GM12878 (cell line): Measurements from ENCODE around the gene DDX19B. TPM values are rescaled to one million over a fixed set of nuclear protein-coding genes. Genes with fewer than 3 reads are reported as not detected.

Source experiments
- ATAC-seq: fragments of 200-7000 bp; cut with Tn5 transposase; 3 replicates; pipeline ENCODE4 v1.9.1; 2020; ENCODE audit warnings: mild to moderate bottlenecking, moderate library complexity
- BruUV-seq: library from RNA; stranded (reverse); fragments of 400-500 nt; replicated peaks from 2 replicates; lab custom pipeline; 2021; lab: Mats Ljungman, UMichigan
- CTCF ChIA-PET: fragments of 300-600 bp; sonication (Branson Sonifier 250); formaldehyde crosslinking; extraction: SDS; loops from one replicate; lab custom pipeline; 2021; ENCODE audit warnings: inconsistent platforms; lab: Yijun Ruan, JAX
- POLR2A ChIA-PET: fragments of 350-600 bp; formaldehyde crosslinking; extraction: SDS; loops from one replicate; lab custom pipeline; 2021; ENCODE audit warnings: inconsistent platforms; lab: Charles Lee
- RAD21 ChIA-PET: fragments of 300-600 bp; sonication (Branson Sonifier 250); formaldehyde crosslinking; loops from one replicate; lab custom pipeline; 2023; ENCODE audit warnings: antibody characterized with exemption; ENCODE audit not compliant: unreplicated experiment; lab: Charles Lee
- SMC1A ChIA-PET: fragments of 300-600 bp; sonication (Branson Sonifier 250); formaldehyde crosslinking; loops from one replicate; lab custom pipeline; 2023; ENCODE audit not compliant: unreplicated experiment, uncharacterized antibody; lab: Charles Lee
- DNase-seq: peaks from one replicate; pipeline ENCODE4 v3.0.0-alpha.2; 2011; ENCODE audit warnings: low read depth, low spot score
- FAIRE-seq: peaks from 3 replicates; lab custom pipeline; 2011; peaks lifted over from hg19 to GRCh38; lab: Jason Lieb, UNC
- H2AFZ ChIP-seq: 2 replicates; pipeline ENCODE4 v1.6.0; 2011; ENCODE audit warnings: low read depth, low read length, control low read depth; ENCODE audit not compliant: control insufficient read depth
- H3K27ac ChIP-seq: 2 replicates; pipeline ENCODE4 v1.5.1; 2011; ENCODE audit warnings: control low read depth; ENCODE audit not compliant: control insufficient read depth, insufficient read depth
- H3K27me3 ChIP-seq, 2 experiments: replicated peaks in 1 of 2; 2 replicates each; pipeline versions ENCODE4 v1.6.0 to v1.6.1; 2011; ENCODE audit warnings: low read length in 1 of 2; ENCODE audit not compliant: control insufficient read depth in 2 of 2, insufficient read depth in 2 of 2
- H3K36me3 ChIP-seq, 2 experiments: 2 replicates each; pipeline ENCODE4 v1.5.1; 2011; ENCODE audit warnings: low read length in 1 of 2; ENCODE audit not compliant: control insufficient read depth in 2 of 2, insufficient read depth in 2 of 2
- H3K4me1 ChIP-seq: 2 replicates; pipeline ENCODE4 v1.6.1; 2011; ENCODE audit warnings: mild to moderate bottlenecking, low read length, moderate library complexity, mixed read lengths; ENCODE audit not compliant: control insufficient read depth, insufficient read depth
- H3K4me2 ChIP-seq: 2 replicates; pipeline ENCODE4 v1.6.0; 2011; ENCODE audit warnings: control low read depth; ENCODE audit not compliant: control insufficient read depth, insufficient read depth
- H3K4me3 ChIP-seq: fragments of 200-600 bp; sonication (generic); 2 replicates; pipeline ENCODE4 v1.5.1; 2016
- H3K79me2 ChIP-seq: 2 replicates; pipeline ENCODE4 v1.6.0; 2011; ENCODE audit warnings: low read length; ENCODE audit not compliant: control insufficient read depth, insufficient read depth
- H3K9ac ChIP-seq: 2 replicates; pipeline ENCODE4 v1.8.0; 2011; ENCODE audit warnings: low read length, control low read depth, mixed read lengths; ENCODE audit not compliant: control insufficient read depth, insufficient read depth
- H3K9me3 ChIP-seq: replicated peaks from 3 replicates; pipeline ENCODE4 v1.5.1; 2011; ENCODE audit warnings: mild to moderate bottlenecking, low read length; ENCODE audit not compliant: control insufficient read depth, insufficient read depth
- H4K20me1 ChIP-seq: 2 replicates; pipeline ENCODE4 v1.6.0; 2011; ENCODE audit not compliant: control insufficient read depth, insufficient read depth
- CHD1 ChIP-seq: IDR thresholded peaks from 2 replicates; pipeline ENCODE4 v1.6.1; 2012; ENCODE audit warnings: low read depth, low read length, improper control_type of control experiment
- CREM ChIP-seq: IDR thresholded peaks from 2 replicates; pipeline ENCODE4 v1.6.1; 2014; ENCODE audit warnings: antibody characterized with exemption, low read depth
- FOXK2 ChIP-seq: fragments of 450-650 bp; IDR thresholded peaks from 2 replicates; pipeline ENCODE4 v1.6.1; 2017; ENCODE audit warnings: mild to moderate bottlenecking, moderate library complexity
- MXI1 ChIP-seq: fragments of 150-350 bp; IDR thresholded peaks from 2 replicates; pipeline ENCODE4 v1.6.1; 2011; ENCODE audit warnings: low read depth, mild to moderate bottlenecking, inconsistent platforms, low read length, improper control_type of control experiment
- SPI1 ChIP-seq: IDR thresholded peaks from 2 replicates; pipeline ENCODE4 v1.6.1; 2011; ENCODE audit warnings: low read depth, mild to moderate bottlenecking, low read length, moderate library complexity, borderline replicate concordance; ENCODE audit not compliant: insufficient read depth
- WGBS: methylation state at CpG from one replicate; pipeline ENCODE4 v1.1.6; 2016; ENCODE audit warnings: low lambda C conversion rate; ENCODE audit not compliant: insufficient replicate concordance, insufficient coverage; ENCODE audit errors: missing lambda C conversion rate; 5-methylcytosine and 5-hydroxymethylcytosine counted together
- in situ Hi-C: fragments of 300-500 bp; cut with MboI; formaldehyde crosslinking; loops from 9 replicates; pipeline ENCODE4 v1.14.3; 2018; ENCODE audit warnings: mixed read lengths
- intact Hi-C: fragments of 100-400 bp; cut with micrococcal nuclease; formaldehyde crosslinking; loops from one replicate; pipeline ENCODE4 v1.14.2; 2022; ENCODE audit not compliant: unreplicated experiment
- polyA plus RNA-seq, 11 experiments: library from polyadenylated mRNA; depleted of rRNA in 4 of 11; unstranded in 6 of 11; stranded (reverse) in 5 of 11; fragments of >200 nt; fragmentation: Nextera tagmentation in 4 of 11; fragmentation: Illumina TruSeq in 1 of 11; extraction: Ambion mirVana in 4 of 11; extraction: Trizol in 1 of 11; gene quantifications; 1 replicate in 1 of 11; 2 replicates in 10 of 11; pipeline versions ENCODE4 v1.2.1 to v1.2.3, GENCODE V29; 2011 to 2016; ENCODE audit warnings: inconsistent platforms in 2 of 11, missing spikeins in 2 of 11, low read depth in 1 of 11
- small RNA-seq: library from RNA; depleted of rRNA; stranded (forward); fragments of <200 nt; gene quantifications from one replicate; pipeline ENCODE3, GENCODE V24; 2014
- total RNA-seq, 4 experiments: library from RNA; depleted of rRNA in 3 of 4; stranded (reverse); fragments of >200 nt in 3 of 4; fragmentation: Illumina TruSeq in 1 of 4; extraction: Trizol in 1 of 4; gene quantifications; 2 replicates each; pipeline versions ENCODE4 v1.2.1 to v1.2.3, GENCODE V29; 2013 to 2021

Gene DDX19B
- total and polyA plus RNA-seq, 10 of the 15 experiments (the other 5 are each of a cell fraction or from before 2014, with no cell fraction given): 14.1 to 69.1 (median 42.5) TPM

DNA sequence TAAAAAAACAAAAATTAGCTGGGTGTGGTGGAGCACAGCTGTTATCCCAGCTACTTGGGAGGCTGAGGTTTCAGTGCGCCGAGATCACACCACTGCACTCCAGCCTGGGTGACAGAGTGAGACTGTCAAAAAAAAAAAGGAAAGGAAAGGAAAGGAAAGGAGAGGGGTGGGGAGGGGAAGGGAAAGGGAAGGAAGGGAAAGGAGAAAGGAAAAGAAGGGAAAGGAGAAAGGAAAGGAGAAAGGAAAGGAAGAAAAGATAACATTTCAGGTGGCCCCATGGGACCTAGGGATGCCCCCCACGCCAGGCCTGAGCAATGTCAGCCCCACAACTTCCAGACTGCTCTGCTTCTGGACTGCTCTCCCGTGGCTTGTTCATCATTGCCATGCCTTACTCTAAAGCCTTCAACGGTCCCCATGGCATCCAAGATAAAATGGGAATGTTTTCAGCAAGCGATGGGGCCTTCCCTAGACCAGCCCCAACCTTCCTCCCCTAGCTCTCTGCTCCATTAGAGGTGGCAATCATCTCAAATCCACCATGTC lies 84.5 kb downstream of the DDX19B start:
- H3K9ac ChIP-seq: no peak overlapping the region
- peaks cover 23% of the 10 kb centered on the region for H3K79me2 ChIP-seq
- POLR2A ChIA-PET: no interaction called here
- CTCF ChIA-PET: no interaction called here
- in situ Hi-C loops (no loop called here), intact Hi-C loops (no loop called here)
- no peaks in the 10 kb centered on the region for H3K9me3 ChIP-seq
- H3K27me3 ChIP-seq: no peaks in the 10 kb centered on the region
- 82% methylated on average over 6 of the region's 6 CpGs for WGBS
- BruUV-seq: no TSS peak
- H3K4me3 ChIP-seq: no peak overlapping the region
- FAIRE-seq (no peak), DNase-seq (no peak), ATAC-seq (no peak)
- peaks cover 14% of the 10 kb centered on the region for H3K4me1 ChIP-seq
- TF ChIP-seq SPI1 (no peak), MXI1 (no peak), CHD1 (no peak), CREM (no peak), FOXK2 (no peak)
- peaks cover 13 to 18% of the 10 kb centered on the region in 2 experiments; a peak in 3 of 4 replicates for H3K36me3 ChIP-seq
- H3K27ac ChIP-seq: no peak overlapping the region
- RAD21 ChIA-PET: no interaction called here
- H4K20me1 ChIP-seq: no peaks in the 10 kb centered on the region
- H3K4me2 ChIP-seq: no peak overlapping the region
- SMC1A ChIA-PET: no interaction called here
- H2AFZ ChIP-seq: no peak overlapping the region

Small RNA genes lying within 50 kb of the gene (small RNA-seq; reads per million reads assigned to genes)
- not detected for gene RN7SL279P

Other genes with a start within 250 kb of the DDX19B start
Only the 7 nearest of the 9 such genes appear.
- gene PDPR, start 184.9 kb upstream of the DDX19B start, total RNA-seq (2014; rRNA removed): 6.7 and 8.1 TPM in 2 replicates
- 6.9 and 7.1 TPM in 2 replicates for gene PDPR, start 184.9 kb upstream of the DDX19B start, total RNA-seq (2014; rRNA removed; fragmentation: Illumina TruSeq; extraction: Trizol)
- 12.3 and 13.6 TPM in 2 replicates for gene PDPR, start 184.9 kb upstream of the DDX19B start, total RNA-seq (2021)
- gene PDPR, start 184.9 kb upstream of the DDX19B start, polyA plus RNA-seq (2011; rRNA removed): 22.6 and 29.1 TPM in 2 replicates
- 13.2 and 14.8 TPM in 2 replicates for gene PDPR, start 184.9 kb upstream of the DDX19B start, polyA plus RNA-seq (2014; fragmentation: Illumina TruSeq; extraction: Trizol)
- gene PDPR, start 184.9 kb upstream of the DDX19B start, polyA plus RNA-seq (2014; fragmentation: Nextera tagmentation; extraction: Ambion mirVana): 1 to 10 TPM; 2.6 TPM
- gene PDPR, start 184.9 kb upstream of the DDX19B start, polyA plus RNA-seq (2014; rRNA removed): 12.4 and 14.9 TPM in 2 replicates
- 1 to 10 TPM; 6.6 to 6.7 TPM for gene PDPR, start 184.9 kb upstream of the DDX19B start, polyA plus RNA-seq (2016; fragmentation: Nextera tagmentation; extraction: Ambion mirVana)
- 0.11 TPM in 2 replicates for gene CLEC18C, start 125.4 kb upstream of the DDX19B start, total RNA-seq (2014; rRNA removed)
- not detected in 2 replicates for gene CLEC18C, start 125.4 kb upstream of the DDX19B start, total RNA-seq (2014; rRNA removed; fragmentation: Illumina TruSeq; extraction: Trizol)
- gene CLEC18C, start 125.4 kb upstream of the DDX19B start, total RNA-seq (2021): not detected in 2 replicates
- gene CLEC18C, start 125.4 kb upstream of the DDX19B start, polyA plus RNA-seq (2011; rRNA removed): 0.10 TPM in 1 of 2 replicates, not detected in the other
- not detected in 2 replicates for gene CLEC18C, start 125.4 kb upstream of the DDX19B start, polyA plus RNA-seq (2014; fragmentation: Illumina TruSeq; extraction: Trizol)
- not detected for gene CLEC18C, start 125.4 kb upstream of the DDX19B start, polyA plus RNA-seq (2014; fragmentation: Nextera tagmentation; extraction: Ambion mirVana)
- 0.05 and 0.06 TPM in 2 replicates for gene CLEC18C, start 125.4 kb upstream of the DDX19B start, polyA plus RNA-seq (2014; rRNA removed)
- not detected for gene CLEC18C, start 125.4 kb upstream of the DDX19B start, polyA plus RNA-seq (2016; fragmentation: Nextera tagmentation; extraction: Ambion mirVana)
- 27.5 and 28.3 TPM in 2 replicates for gene EXOSC6, start 47.2 kb upstream of the DDX19B start, total RNA-seq (2014; rRNA removed)
- 14.7 and 15.4 TPM in 2 replicates for gene EXOSC6, start 47.2 kb upstream of the DDX19B start, total RNA-seq (2014; rRNA removed; fragmentation: Illumina TruSeq; extraction: Trizol)
- 23.6 and 24.8 TPM in 2 replicates for gene EXOSC6, start 47.2 kb upstream of the DDX19B start, total RNA-seq (2021)
- gene EXOSC6, start 47.2 kb upstream of the DDX19B start, polyA plus RNA-seq (2011; rRNA removed): 9.6 and 11.1 TPM in 2 replicates
- 10.6 and 11.8 TPM in 2 replicates for gene EXOSC6, start 47.2 kb upstream of the DDX19B start, polyA plus RNA-seq (2014; fragmentation: Illumina TruSeq; extraction: Trizol)
- 1 to 10 TPM; 8.2 to 9.0 TPM for gene EXOSC6, start 47.2 kb upstream of the DDX19B start, polyA plus RNA-seq (2014; fragmentation: Nextera tagmentation; extraction: Ambion mirVana)
- gene EXOSC6, start 47.2 kb upstream of the DDX19B start, polyA plus RNA-seq (2014; rRNA removed): 17.3 and 19.1 TPM in 2 replicates
- gene EXOSC6, start 47.2 kb upstream of the DDX19B start, polyA plus RNA-seq (2016; fragmentation: Nextera tagmentation; extraction: Ambion mirVana): 10 to 100 TPM; 13.5 to 17.6 TPM
- 96.0 and 96.5 TPM in 2 replicates for gene AARS1, start 9.7 kb upstream of the DDX19B start, total RNA-seq (2014; rRNA removed)
- 62.7 and 64.0 TPM in 2 replicates for gene AARS1, start 9.7 kb upstream of the DDX19B start, total RNA-seq (2014; rRNA removed; fragmentation: Illumina TruSeq; extraction: Trizol)
- gene AARS1, start 9.7 kb upstream of the DDX19B start, total RNA-seq (2021): 101 and 107 TPM in 2 replicates
- 79.0 and 97.9 TPM in 2 replicates for gene AARS1, start 9.7 kb upstream of the DDX19B start, polyA plus RNA-seq (2011; rRNA removed)
- 86.4 and 98.5 TPM in 2 replicates for gene AARS1, start 9.7 kb upstream of the DDX19B start, polyA plus RNA-seq (2014; fragmentation: Illumina TruSeq; extraction: Trizol)
- 10 to 100 TPM; 21.5 to 47.7 TPM for gene AARS1, start 9.7 kb upstream of the DDX19B start, polyA plus RNA-seq (2014; fragmentation: Nextera tagmentation; extraction: Ambion mirVana)
- 78.8 and 82.9 TPM in 2 replicates for gene AARS1, start 9.7 kb upstream of the DDX19B start, polyA plus RNA-seq (2014; rRNA removed)
- 100 to 1,000 TPM; 139 to 143 TPM for gene AARS1, start 9.7 kb upstream of the DDX19B start, polyA plus RNA-seq (2016; fragmentation: Nextera tagmentation; extraction: Ambion mirVana)
- gene DDX19A, start 47.7 kb downstream of the DDX19B start, total RNA-seq (2014; rRNA removed): 41.9 and 42.0 TPM in 2 replicates
- 38.6 and 42.5 TPM in 2 replicates for gene DDX19A, start 47.7 kb downstream of the DDX19B start, total RNA-seq (2014; rRNA removed; fragmentation: Illumina TruSeq; extraction: Trizol)
- gene DDX19A, start 47.7 kb downstream of the DDX19B start, total RNA-seq (2021): 32.1 and 33.9 TPM in 2 replicates
- gene DDX19A, start 47.7 kb downstream of the DDX19B start, polyA plus RNA-seq (2011; rRNA removed): 31.8 and 38.0 TPM in 2 replicates
- 40.3 and 50.6 TPM in 2 replicates for gene DDX19A, start 47.7 kb downstream of the DDX19B start, polyA plus RNA-seq (2014; fragmentation: Illumina TruSeq; extraction: Trizol)
- 10 to 100 TPM; 19.5 to 20.7 TPM for gene DDX19A, start 47.7 kb downstream of the DDX19B start, polyA plus RNA-seq (2014; fragmentation: Nextera tagmentation; extraction: Ambion mirVana)
- 44.1 and 46.3 TPM in 2 replicates for gene DDX19A, start 47.7 kb downstream of the DDX19B start, polyA plus RNA-seq (2014; rRNA removed)
- gene DDX19A, start 47.7 kb downstream of the DDX19B start, polyA plus RNA-seq (2016; fragmentation: Nextera tagmentation; extraction: Ambion mirVana): 10 to 100 TPM; 51.9 to 56.9 TPM
- gene ST3GAL2, start 139.9 kb downstream of the DDX19B start, total RNA-seq (2014; rRNA removed): 40.2 and 43.7 TPM in 2 replicates
- gene ST3GAL2, start 139.9 kb downstream of the DDX19B start, total RNA-seq (2014; rRNA removed; fragmentation: Illumina TruSeq; extraction: Trizol): 22.7 and 28.4 TPM in 2 replicates
- gene ST3GAL2, start 139.9 kb downstream of the DDX19B start, total RNA-seq (2021): 61.7 and 66.7 TPM in 2 replicates
- gene ST3GAL2, start 139.9 kb downstream of the DDX19B start, polyA plus RNA-seq (2011; rRNA removed): 20.7 and 29.7 TPM in 2 replicates
- gene ST3GAL2, start 139.9 kb downstream of the DDX19B start, polyA plus RNA-seq (2014; fragmentation: Illumina TruSeq; extraction: Trizol): 4.9 and 15.5 TPM in 2 replicates
- gene ST3GAL2, start 139.9 kb downstream of the DDX19B start, polyA plus RNA-seq (2014; fragmentation: Nextera tagmentation; extraction: Ambion mirVana): 1 to 10 TPM in 1 of 2 experiments, under 1 TPM in 1; 0.95 to 1.4 TPM
- 39.5 and 49.8 TPM in 2 replicates for gene ST3GAL2, start 139.9 kb downstream of the DDX19B start, polyA plus RNA-seq (2014; rRNA removed)
- gene ST3GAL2, start 139.9 kb downstream of the DDX19B start, polyA plus RNA-seq (2016; fragmentation: Nextera tagmentation; extraction: Ambion mirVana): 10 to 100 TPM; 10.5 to 23.4 TPM
- gene FCSK, start 155.4 kb downstream of the DDX19B start, total RNA-seq (2014; rRNA removed): 12.9 and 13.5 TPM in 2 replicates
- gene FCSK, start 155.4 kb downstream of the DDX19B start, total RNA-seq (2014; rRNA removed; fragmentation: Illumina TruSeq; extraction: Trizol): 5.0 and 5.4 TPM in 2 replicates
- gene FCSK, start 155.4 kb downstream of the DDX19B start, total RNA-seq (2021): 17.6 and 18.7 TPM in 2 replicates
- gene FCSK, start 155.4 kb downstream of the DDX19B start, polyA plus RNA-seq (2011; rRNA removed): 5.1 and 9.5 TPM in 2 replicates
- gene FCSK, start 155.4 kb downstream of the DDX19B start, polyA plus RNA-seq (2014; fragmentation: Illumina TruSeq; extraction: Trizol): 2.8 and 6.2 TPM in 2 replicates
- gene FCSK, start 155.4 kb downstream of the DDX19B start, polyA plus RNA-seq (2014; fragmentation: Nextera tagmentation; extraction: Ambion mirVana): 1 to 10 TPM in 1 of 2 experiments, under 1 TPM in 1; 0.60 to 1.5 TPM
- gene FCSK, start 155.4 kb downstream of the DDX19B start, polyA plus RNA-seq (2014; rRNA removed): 13.6 and 15.7 TPM in 2 replicates
- 1 to 10 TPM; 5.8 to 8.5 TPM for gene FCSK, start 155.4 kb downstream of the DDX19B start, polyA plus RNA-seq (2016; fragmentation: Nextera tagmentation; extraction: Ambion mirVana)